Activated naive CD8-positive, alpha-beta T cell (primary cell): ENCODE measurements around the gene TBXA2R.

Experiments
- H3K27ac Mint-ChIP-seq: one replicate; pipeline ENCODE4 v1.8.0; 2021; ENCODE audit warnings: mixed read lengths
- H3K27me3 Mint-ChIP-seq: one replicate; pipeline ENCODE4 v1.8.0; 2021; ENCODE audit warnings: mixed read lengths
- H3K36me3 Mint-ChIP-seq: one replicate; pipeline ENCODE4 v1.8.0; 2021; ENCODE audit warnings: mixed read lengths
- H3K4me1 Mint-ChIP-seq: one replicate; pipeline ENCODE4 v1.8.0; 2021; ENCODE audit warnings: low read depth, mixed read lengths
- H3K4me3 Mint-ChIP-seq: one replicate; pipeline ENCODE4 v1.8.0; 2021; ENCODE audit warnings: mild to moderate bottlenecking, mixed read lengths
- H3K9me3 Mint-ChIP-seq: one replicate; pipeline ENCODE4 v1.8.0; 2021; ENCODE audit warnings: low read depth, mixed read lengths

TBXA2R gene

DNA sequence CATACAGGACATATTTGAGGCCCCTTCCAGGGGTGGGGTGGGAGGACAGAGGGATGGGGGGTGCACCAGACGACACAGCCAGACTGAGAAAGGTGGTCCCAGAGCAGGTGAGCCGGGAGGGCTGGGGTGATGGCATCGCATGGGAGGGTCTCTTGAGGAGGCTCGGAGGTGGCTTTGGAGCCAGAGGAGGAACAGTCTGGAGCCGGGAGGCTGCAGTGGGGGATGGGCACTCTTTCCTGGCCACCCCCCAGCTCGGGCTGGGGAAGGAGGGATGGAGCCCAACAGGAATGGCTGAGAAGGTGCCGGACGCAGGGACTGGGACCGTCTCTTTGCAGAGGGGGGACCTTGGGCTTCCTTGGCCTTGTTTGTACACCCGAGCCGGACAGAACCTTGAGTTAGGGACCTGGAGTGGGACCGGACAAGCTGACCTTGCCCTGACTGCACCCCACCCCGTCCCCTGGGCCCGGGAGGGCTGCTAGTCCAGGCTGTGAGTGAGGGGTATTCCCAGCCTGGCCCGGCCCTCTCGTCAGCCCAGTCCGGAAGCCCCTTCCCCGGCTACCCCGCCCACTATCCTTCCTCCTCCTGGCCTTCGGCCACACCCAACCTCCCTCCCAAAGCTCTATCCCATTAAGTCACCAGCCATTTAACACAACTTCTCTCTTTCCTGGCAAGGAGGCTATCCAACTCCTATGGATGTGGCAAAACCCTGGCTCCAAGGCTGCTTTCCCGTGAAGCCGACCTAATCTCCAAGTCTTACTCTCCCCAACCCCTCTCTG lies 816 bp upstream of the TBXA2R start:
- Mint-ChIP-seq H3K9me3 (no peaks in the 10 kb centered on the region), H3K27me3 (no peaks in the 10 kb centered on the region), H3K36me3 (no peaks in the 10 kb centered on the region), H3K4me3 (peak overlapping the region; percentile 63), H3K27ac (no peak overlapping the region), H3K4me1 (peaks cover 10% of the 10 kb centered on the region)

DNA sequence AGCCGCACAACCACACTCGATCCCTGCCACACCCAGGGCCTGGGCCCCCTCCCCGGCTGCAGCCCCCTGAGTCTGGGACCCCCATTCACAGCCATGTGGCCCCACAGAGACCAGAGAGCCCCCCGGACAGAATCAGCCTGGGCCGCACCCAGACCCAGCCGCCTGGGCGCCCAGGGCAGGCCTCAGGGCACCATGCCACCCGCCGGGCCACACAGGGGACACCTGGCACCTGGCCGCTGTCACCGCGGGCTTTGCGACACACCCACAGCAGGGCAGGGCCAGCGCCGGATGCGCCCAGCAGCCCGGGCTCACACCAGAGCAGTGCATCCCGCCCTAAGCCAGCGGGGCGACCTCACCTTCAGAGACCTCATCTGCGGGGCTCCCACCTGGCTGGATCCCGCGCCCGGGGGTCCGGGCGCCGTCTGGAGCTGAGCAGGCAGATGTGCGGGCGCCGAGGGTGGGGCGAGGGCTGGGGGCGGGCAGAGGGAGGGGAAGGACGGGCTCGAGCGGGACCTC lies 443 bp downstream of the TBXA2R start:
- Mint-ChIP-seq H3K27ac (no peak overlapping the region), H3K9me3 (no peaks in the 10 kb centered on the region), H3K4me1 (peaks cover 10% of the 10 kb centered on the region), H3K36me3 (no peaks in the 10 kb centered on the region), H3K27me3 (no peaks in the 10 kb centered on the region), H3K4me3 (no peak overlapping the region)

DNA sequence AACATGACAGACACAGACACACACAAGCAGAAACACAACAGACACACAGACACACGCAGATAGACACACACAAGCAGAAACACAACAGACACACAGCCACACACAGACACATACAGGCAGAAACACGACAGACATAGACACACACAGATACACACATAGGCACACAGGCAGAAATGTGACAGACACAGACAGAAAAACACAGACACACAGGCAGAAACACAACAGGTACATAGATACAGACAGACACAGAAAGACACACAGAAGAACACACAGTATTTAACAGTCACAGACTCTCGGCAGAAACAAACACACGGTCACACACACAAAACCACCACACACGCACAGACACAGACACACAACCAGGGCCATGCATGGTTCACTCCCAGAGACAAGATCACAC lies 905 bp downstream of the TBXA2R start:
- Mint-ChIP-seq H3K4me1 (peaks cover 10% of the 10 kb centered on the region), H3K4me3 (no peak overlapping the region), H3K9me3 (no peaks in the 10 kb centered on the region), H3K27me3 (no peaks in the 10 kb centered on the region), H3K27ac (no peak overlapping the region), H3K36me3 (no peaks in the 10 kb centered on the region)

DNA sequence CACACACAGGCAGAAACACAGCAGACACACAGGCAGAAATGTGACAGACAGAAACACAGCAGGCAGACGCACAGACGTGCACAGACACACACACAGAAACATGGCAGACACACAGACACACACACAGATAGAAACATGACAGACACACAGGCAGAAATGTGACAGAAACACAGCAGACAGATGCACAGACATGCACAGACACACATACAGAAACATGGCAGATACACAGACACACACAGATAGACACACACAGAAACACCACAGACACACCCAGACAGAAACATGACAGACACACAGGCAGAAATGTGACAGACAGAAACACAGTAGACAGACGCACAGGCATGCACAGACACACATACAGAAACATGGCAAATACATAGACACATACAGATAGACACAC lies 1.3 kb downstream of the TBXA2R start:
- H3K27me3 Mint-ChIP-seq: no peaks in the 10 kb centered on the region
- peaks cover 10% of the 10 kb centered on the region for H3K4me1 Mint-ChIP-seq
- no peak overlapping the region for H3K27ac Mint-ChIP-seq
- no peak overlapping the region for H3K4me3 Mint-ChIP-seq
- no peaks in the 10 kb centered on the region for H3K36me3 Mint-ChIP-seq
- no peaks in the 10 kb centered on the region for H3K9me3 Mint-ChIP-seq

DNA sequence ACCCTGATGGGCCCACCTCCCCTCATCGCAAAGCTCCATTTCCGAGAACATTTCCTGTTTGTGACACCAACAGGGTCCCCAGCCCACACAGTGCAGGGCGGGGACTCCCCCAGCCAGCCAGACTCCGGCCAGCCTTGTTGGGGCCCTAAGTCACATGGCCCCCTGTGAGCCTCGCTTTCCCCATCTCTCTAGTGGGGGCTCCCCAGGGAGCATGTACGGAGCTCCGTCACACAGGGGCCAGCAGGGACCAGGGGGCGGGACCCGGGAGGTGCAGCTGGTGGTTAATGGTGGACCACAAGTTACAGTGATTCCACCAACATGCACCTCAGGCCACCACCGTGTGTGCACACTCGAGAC lies 1.7 kb downstream of the TBXA2R start:
- Mint-ChIP-seq H3K36me3 (no peaks in the 10 kb centered on the region), H3K4me3 (no peak overlapping the region), H3K4me1 (peaks cover 10% of the 10 kb centered on the region), H3K27me3 (no peaks in the 10 kb centered on the region), H3K27ac (no peak overlapping the region), H3K9me3 (no peaks in the 10 kb centered on the region)

DNA sequence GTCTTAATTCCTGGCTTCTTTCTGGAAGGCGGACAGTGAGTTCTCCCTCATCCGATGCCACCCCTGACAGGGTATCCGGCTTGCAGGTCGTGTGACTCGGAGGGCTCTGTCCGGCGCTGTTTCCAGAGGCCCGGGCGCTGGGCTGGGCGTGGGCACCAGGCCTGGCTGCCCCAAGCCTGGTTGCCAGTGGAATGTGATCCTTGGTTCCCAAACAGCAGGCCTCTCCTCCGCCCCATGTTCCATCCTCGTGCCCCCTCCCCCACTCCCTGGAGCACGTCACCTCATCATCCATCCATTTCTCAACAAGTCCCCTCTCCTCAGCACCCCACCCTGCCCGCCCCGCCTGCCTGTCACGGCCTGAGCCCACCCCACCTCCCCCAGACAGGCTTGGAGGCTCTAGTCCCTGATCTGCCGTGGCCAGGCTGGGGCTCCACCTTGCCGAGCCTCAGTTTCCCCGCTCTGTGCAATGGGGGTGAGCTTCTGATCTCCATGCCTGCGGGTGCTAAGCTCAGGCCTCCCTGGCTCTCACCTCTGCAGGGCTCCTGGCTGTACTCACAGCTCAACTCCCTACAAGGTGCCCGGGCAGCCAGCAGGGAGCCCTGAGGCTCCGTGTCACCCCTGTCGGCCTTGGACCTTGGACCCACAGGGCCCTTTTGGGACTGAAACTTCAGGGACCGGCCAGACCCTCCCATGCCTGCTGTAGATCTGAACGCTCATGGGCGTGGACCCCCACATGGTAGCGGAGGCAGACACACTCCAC lies 2.3 kb downstream of the TBXA2R start:
- no peaks in the 10 kb centered on the region for H3K27me3 Mint-ChIP-seq
- no peak overlapping the region for H3K27ac Mint-ChIP-seq
- H3K4me3 Mint-ChIP-seq: no peak overlapping the region
- H3K4me1 Mint-ChIP-seq: peaks cover 10% of the 10 kb centered on the region
- H3K9me3 Mint-ChIP-seq: no peaks in the 10 kb centered on the region
- no peaks in the 10 kb centered on the region for H3K36me3 Mint-ChIP-seq

DNA sequence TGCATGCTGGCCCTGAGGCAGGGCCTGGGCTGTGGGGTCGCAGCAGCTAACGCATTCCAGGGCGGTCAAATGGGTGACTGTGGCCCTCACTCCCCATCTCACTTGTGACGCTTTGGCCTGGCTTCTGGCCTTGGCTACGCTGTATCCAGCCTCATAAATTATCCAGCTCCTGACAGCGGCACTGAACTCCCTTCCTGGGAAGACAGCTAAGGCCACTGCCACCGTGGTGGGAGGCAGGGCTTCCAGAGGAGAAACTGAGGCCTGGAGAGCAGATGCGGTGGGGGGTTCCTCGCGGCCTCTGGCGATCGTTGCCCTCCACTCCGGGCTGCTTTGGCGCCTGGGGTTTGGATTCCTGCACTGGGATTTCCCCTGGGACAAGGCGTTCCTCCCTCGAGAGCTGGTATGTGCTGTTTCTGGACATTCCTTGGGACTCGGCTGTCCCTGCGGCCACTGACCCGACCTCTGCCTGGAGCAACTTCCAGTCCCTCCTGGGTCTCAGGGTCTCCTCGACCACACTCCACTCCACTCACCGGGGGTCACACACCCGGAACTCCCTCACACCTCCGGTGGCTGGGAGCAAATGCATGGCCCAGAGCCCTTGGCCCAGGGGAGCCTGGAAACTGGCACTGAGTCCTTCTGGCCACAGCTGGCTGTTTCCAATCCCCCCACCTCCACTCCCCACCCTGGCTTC lies 3.4 kb downstream of the TBXA2R start:
- no peaks in the 10 kb centered on the region for H3K9me3 Mint-ChIP-seq
- no peak overlapping the region for H3K27ac Mint-ChIP-seq
- no peaks in the 10 kb centered on the region for H3K36me3 Mint-ChIP-seq
- peaks cover 8% of the 10 kb centered on the region for H3K4me1 Mint-ChIP-seq
- no peaks in the 10 kb centered on the region for H3K27me3 Mint-ChIP-seq
- no peak overlapping the region for H3K4me3 Mint-ChIP-seq

DNA sequence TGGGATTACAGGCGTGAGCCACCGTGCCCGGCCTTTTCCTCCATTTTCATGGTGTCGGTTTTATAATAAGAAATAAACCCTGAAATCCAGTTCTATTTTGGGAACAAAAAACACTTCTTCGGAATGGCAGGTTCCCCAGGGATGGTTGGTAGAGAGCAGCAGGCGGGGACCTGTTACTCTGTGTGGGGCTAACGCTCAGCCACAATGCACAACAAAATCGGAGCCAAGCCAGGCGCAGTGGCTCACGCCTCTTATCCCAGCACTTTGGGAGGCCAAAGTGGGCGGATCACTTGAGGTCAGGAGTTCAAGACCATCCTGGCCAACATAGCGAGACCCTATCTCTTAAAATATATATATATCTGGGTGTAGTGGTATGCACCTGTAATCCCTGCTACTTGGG lies 5.7 kb downstream of the TBXA2R start:
- H3K9me3 Mint-ChIP-seq: no peaks in the 10 kb centered on the region
- H3K36me3 Mint-ChIP-seq: no peaks in the 10 kb centered on the region
- no peaks in the 10 kb centered on the region for H3K4me1 Mint-ChIP-seq
- no peaks in the 10 kb centered on the region for H3K27me3 Mint-ChIP-seq
- H3K27ac Mint-ChIP-seq: no peak overlapping the region
- no peak overlapping the region for H3K4me3 Mint-ChIP-seq

DNA sequence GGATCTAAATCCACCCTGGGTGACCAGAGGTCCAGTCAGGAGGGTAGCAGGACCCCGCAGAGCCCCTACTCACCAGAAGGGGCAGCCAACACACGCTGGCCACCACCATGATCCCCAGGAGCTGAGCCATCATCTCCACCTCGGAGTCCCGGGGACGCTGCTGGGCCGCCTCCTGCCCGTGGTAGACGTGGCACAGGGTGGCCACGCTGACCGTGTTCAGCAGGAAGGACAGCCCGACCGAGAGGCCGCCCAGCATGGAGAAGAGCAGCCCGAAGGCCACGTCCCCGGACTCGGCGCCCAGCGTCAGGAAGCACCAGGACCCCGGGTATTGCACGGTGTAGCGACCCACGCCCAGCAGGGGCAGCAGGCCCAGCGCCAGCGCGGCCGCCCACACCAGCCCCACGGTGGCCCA lies 6.9 kb downstream of the TBXA2R start:
- no peaks in the 10 kb centered on the region for H3K9me3 Mint-ChIP-seq
- no peak overlapping the region for H3K4me3 Mint-ChIP-seq
- no peaks in the 10 kb centered on the region for H3K27me3 Mint-ChIP-seq
- H3K4me1 Mint-ChIP-seq: no peaks in the 10 kb centered on the region
- no peaks in the 10 kb centered on the region for H3K36me3 Mint-ChIP-seq
- no peak overlapping the region for H3K27ac Mint-ChIP-seq

DNA sequence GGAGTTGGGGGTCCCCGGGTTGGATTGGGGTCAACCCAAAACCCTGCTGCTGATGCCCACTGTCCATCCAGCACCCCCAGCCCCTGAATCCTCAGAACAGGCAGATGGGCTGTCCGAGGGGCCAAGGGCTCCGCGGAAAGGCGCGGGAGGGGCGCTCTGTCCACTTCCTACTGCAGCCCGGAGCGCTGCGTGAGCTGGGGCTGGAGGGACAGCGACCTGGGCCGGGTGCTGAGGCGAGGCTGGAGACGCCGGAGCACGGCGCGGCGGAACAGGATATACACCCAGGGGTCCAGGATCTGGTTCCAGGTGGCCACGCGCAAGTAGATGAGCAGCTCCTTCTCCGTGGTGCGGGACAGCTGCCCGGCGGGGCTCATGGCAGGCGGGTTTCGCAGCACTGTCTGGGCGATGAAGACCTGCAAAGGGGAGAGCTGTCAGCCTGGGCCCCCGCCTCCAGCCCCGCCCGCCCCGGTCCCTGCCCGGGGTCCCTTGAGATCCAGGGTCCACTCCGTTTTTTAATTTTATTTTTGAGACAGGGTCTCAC lies 11.1 kb downstream of the TBXA2R start:
- Mint-ChIP-seq H3K9me3 (no peaks in the 10 kb centered on the region), H3K27ac (no peak overlapping the region), H3K27me3 (no peaks in the 10 kb centered on the region), H3K4me3 (no peak overlapping the region), H3K36me3 (peaks cover 2% of the 10 kb centered on the region), H3K4me1 (no peaks in the 10 kb centered on the region)

DNA sequence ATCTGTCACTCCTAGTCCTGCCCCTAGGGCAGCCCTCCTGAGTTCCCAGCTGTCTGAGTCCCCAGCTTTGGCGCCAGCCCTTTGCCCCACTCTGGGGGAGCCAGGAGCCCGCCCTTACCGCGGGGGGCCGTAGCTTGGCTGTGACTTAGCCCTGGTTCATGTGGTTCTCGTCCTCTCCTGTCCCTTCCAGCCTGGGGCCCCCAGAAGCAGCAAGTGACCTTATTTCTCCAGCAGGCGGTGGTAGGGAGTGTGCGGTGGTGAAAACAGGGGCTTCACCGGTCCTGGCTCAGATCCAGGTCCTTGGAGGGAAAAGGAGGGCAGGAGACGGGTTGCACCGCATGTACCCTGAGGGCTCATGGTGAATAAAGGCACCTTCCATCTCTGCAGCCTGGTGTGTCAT lies 13.5 kb downstream of the TBXA2R start:
- H3K27ac Mint-ChIP-seq: no peak overlapping the region
- H3K4me3 Mint-ChIP-seq: no peak overlapping the region
- H3K36me3 Mint-ChIP-seq: peaks cover 4% of the 10 kb centered on the region
- H3K27me3 Mint-ChIP-seq: no peaks in the 10 kb centered on the region
- peaks cover 3% of the 10 kb centered on the region for H3K4me1 Mint-ChIP-seq
- no peaks in the 10 kb centered on the region for H3K9me3 Mint-ChIP-seq

DNA sequence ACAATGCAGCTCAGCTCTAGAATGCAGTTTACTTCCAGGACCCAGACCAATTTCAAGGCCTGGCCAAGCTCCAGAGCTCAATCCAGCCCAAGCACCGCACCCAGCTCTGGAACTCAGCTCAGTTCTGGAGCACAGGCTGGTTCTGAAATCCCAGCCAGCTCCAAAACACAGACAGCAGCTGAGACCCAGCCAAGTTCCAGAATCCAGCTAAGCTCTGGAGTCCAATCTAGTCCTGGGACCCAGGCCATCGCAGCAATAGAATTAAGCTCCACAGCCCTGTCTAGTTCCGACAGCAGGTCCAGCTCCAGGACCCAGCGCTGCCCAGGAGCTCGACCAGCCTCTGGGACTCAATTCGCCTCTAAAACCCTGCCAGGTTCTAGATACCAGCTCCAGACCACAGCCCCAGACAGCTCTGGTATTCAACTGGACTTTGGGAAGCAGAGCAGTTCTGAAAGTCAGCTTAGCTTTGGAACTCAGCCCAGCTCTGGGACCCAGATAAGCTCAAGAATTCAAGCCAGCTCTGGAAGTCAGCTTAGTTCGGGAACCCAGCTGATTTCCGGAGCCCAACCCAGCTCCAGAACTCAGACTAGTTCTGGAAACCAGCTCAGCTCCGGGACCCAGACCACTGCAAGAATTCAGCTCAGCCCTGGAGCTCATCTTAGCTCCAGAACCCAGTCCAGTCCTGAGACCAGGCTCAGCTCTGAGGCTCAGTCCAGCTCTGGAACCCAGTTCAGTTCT lies 14.6 kb downstream of the TBXA2R start:
- Mint-ChIP-seq H3K27ac (no peak overlapping the region), H3K4me1 (peaks cover 3% of the 10 kb centered on the region), H3K4me3 (no peak overlapping the region), H3K9me3 (no peaks in the 10 kb centered on the region), H3K36me3 (peaks cover 4% of the 10 kb centered on the region), H3K27me3 (no peaks in the 10 kb centered on the region)

DNA sequence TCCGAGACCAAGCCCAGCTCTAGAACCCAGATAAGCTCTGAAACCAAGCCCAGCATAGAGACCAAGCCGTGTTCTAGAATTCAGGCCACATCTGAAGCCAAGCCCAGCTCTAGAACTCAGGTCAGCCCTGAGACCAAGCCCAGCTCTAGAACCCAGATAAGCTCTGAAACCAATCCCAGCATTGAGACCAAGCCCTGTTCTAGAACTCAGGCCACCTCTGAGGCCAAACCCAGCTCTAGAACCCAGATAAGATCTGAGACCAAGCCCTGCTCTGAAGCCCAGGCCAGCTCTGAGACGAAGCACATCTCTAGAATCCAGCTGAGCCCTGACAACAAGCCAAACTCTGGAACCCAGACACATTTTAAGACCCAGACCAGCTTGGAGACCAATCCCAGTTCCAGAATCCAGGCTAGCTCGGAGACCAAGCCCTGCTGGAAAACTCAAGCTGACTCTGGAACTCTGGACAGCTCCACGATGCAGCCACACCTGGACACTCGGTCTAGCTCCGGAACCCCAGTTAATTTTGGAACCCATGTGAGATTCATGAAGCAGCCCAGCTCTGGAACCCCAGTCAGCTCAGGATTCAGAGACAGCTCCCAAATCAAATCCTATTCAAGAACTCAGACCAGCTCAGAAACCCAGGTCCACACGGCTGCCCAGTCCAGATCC lies 15.6 kb downstream of the TBXA2R start:
- H3K36me3 Mint-ChIP-seq: peaks cover 4% of the 10 kb centered on the region
- H3K4me3 Mint-ChIP-seq: no peak overlapping the region
- no peak overlapping the region for H3K27ac Mint-ChIP-seq
- H3K9me3 Mint-ChIP-seq: no peaks in the 10 kb centered on the region
- peaks cover 3% of the 10 kb centered on the region for H3K4me1 Mint-ChIP-seq
- no peaks in the 10 kb centered on the region for H3K27me3 Mint-ChIP-seq

DNA sequence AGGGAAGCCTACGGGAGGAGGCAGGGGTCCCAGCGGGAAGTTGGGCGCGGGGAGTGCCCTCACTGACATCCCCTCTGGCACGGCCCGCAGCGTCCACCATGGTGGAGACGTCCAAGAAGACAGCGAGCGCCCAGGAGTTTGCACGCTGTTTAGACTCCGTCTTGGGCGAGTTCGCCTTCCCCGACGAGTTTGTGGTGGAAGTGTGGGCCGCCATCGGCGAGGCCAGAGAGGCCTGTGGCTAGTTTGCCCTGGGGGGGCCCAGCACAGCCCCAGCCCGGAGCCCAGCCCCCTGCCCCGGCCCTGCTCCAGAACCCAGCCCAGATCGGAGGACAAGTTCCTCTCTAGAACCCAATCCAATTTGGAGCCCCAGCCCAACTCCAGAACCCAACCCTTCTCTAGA lies 16.7 kb downstream of the TBXA2R start:
- Mint-ChIP-seq H3K27ac (no peak overlapping the region), H3K9me3 (no peaks in the 10 kb centered on the region), H3K4me3 (no peak overlapping the region), H3K36me3 (peaks cover 4% of the 10 kb centered on the region), H3K27me3 (no peaks in the 10 kb centered on the region), H3K4me1 (peaks cover 3% of the 10 kb centered on the region)
